Activated T-helper 1 cell treated with anti-CD3 and anti-CD28 coated beads, Interleukin-2, amount 50 U/mL, for 16 hours (primary cell): Measurements from ENCODE around the gene CCT8L2.
"Not testable (repeated sequence)": the region's sequence is repeated elsewhere in the genome, so short reads cannot be mapped to it uniquely, and the experiment has no call there.

Source experiments
- DNase-seq, 2 donors: peaks; one replicate each; pipeline ENCODE4 v3.0.0-alpha.2; 2020; ENCODE audit warnings: low read depth in 1 of 2, low spot score in 1 of 2

Gene CCT8L2

DNA sequence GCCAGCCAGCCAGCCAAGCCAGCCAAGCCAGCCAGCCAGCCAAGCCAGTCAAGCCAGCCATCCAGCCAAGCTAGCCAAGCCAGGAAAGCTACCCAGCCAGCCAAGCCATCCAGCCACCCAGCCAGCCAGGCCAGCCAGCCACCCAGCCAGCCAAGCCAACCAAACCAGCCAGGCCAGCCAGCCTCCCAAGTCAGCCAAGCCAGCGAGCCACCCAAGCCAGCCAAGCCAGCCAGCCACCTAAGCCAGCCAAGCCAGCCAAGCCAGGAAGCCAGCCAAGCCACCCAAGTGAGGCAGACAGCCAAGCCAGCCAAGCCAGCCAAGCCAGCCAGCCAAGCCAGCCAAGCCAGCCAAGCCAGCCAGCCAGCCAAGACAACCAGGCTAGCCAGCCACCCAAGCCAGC lies 32.6 kb downstream of the CCT8L2 start:
- not testable (repeated sequence) for DNase-seq

DNA sequence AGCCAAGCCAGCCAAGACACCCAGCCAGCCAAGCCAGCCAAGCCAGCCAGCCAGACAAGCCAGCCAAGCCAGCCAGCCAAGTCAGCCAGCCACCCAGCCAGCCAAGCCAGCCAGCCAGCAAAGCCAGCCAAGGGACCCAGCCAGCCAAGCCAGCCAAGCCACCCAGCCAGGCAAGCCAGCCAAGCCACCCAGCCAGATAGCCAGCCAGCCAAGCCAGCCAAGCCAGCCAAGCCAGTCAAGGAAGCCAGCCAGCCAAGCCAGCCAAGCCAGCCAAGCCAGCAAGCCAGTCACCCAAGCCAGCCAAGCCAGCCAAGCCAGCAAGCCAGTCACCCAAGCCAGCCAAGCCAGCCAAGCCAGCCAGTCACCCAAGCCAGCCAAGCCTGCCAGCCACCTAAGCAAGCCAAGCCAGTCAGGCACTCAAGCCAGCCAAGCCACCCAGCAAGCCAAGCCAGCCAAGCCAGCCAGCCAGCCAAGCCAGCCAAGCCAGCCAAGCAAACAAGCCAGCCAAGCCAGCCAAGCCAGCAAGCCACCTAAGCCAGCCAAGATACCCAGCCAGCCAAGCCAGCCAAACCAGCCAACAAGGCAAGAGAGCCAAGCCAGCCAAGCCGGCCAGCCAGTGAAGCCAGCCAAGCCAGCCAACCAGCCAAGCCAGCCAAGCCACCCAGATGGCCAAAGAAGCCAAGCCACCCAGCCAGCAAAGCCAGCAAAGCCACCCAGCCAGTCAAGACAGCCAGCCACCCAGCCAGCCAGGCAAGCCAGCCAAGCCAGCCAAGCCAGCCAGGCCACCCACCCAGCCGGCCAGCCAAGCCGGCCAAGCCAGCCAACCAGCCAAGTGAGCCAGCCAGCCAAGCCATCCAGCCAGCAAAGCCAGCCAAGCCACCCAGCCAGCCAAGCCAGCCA lies 33.3 kb downstream of the CCT8L2 start:
- no peak for DNase-seq

DNA sequence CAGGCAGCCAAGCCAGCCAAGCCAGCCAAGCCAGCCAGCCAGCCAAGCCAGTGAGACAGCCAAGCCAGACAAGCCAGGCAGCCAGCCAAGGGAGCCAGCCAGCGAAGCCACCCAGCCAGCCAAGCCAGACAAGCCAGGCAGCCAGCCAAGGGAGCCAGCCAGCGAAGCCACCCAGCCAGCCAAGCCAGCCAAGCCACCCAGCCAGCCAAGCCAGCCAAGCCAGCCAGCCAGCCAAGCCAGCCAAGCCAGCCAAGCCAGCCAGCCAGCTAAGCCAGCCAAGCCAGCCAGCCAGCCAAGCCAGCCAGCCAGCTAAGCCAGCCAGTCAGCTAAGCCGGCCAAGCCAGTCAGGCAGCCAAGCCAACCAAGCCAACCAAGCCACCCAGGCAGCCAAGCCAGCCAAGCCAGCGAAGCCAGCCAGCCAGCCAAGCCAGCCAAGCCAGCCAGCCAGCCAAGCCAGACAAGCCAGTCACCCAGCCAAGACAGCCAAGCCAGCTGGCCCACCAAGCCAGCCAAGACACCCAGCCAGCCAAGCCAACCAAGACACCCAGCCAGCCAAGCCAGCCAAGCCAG lies 34.1 kb downstream of the CCT8L2 start:
- DNase-seq = not testable (repeated sequence)

DNA sequence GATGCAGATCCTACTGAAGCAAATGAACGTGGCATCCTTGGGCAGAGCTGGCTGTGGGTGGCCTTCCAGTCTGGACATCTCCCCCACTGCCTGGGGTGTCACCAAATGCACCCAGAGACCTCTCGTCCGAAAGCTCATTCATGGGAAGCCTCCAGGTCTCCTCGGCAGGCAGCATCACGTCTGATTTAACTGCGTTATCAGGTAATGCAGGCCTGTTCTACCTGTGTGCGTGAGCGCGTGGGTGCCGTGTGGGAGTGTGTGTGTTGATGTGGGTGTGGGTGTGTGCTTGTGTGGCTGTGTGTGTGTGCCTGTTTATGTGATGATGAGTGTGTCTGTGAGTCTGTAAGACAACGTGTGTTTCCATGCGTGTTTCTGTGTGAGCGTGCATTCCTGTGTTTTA lies 35.1 kb downstream of the CCT8L2 start:
- DNase-seq = not testable (repeated sequence)

DNA sequence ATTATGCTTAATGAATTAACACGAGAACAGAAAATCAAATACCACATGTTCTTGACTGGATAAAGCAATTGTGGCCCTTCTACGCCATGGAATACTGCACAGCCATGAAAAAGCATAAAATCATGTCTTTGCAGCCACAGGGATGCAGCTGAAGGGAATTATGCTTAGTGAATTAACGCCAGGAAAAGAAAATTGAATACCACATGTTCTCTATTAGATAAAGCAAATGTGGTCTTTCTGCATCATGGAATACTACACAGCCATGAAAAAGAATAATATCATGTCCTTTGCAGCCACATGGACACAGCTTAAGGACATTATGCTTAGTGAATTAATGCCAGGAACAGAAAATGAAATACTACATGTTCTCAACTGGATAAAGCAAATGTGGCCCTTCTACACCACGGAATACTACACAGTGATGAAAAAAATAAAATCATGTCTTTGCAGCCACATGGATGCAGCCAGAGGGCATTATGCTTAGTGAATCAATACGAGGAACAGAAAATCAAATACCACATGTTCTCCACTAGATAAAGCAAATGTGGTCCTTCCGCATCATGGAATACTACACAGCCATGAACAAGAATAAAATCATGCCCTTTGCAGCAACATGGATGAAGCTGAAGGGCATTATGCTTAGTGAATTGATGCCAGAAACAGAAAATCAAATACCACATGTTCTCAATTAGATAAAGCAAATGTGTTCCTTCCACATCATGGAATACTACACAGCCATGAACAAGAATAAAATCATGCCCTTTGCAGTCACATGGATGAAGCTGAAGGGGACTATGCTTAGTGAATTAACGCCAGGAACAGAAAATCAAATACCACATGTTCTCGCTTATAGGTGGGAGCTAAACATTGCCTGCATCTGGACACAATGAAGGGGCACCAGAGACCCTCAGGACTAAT lies 37.3 kb downstream of the CCT8L2 start:
- not testable (repeated sequence) for DNase-seq

DNA sequence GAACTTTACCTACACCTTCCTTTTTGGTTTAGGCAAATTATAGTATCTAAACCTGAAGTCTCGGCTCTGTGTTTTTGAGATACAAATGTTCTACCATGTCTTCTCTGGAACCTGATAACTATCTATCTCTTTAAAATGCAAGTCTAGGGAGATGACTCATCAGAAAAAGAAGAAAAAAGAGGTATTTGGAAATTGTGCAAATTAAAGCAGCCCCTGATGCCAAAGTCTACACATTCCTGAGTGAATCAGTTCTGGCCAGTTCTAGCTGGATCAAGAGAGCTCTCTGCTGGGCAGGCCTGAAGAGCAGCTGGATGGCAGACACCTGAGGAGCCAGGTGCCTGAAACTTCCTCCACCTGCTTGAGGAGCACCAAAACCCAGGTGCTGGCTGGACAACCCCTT lies 49.3 kb downstream of the CCT8L2 start:
- not testable (repeated sequence) for DNase-seq
